ENCODE data around the gene KCNJ11.

Gene KCNJ11

GRCh38 chr11:17379383-17380180, 8.9 kb downstream of the KCNJ11 start:
- TF ChIP-seq POLR2AphosphoS5 (IDR thresholded peaks at IDR 0.05; ENCODE audit: low read depth, low read length) (no peak), POLR2A (IDR thresholded peaks at IDR 0.05; ENCODE audit: low read depth, low read length) (no peak), SPI1 (IDR thresholded peaks at IDR 0.05; ENCODE audit: low read depth, low read length) (no peak), PAX5 (IDR thresholded peaks at IDR 0.05; ENCODE audit: insufficient read depth, low read length, severe bottlenecking) (no peak), TAF1 (IDR thresholded peaks at IDR 0.05; ENCODE audit: low read depth, low read length) (no peak), POU2F2 (IDR thresholded peaks at IDR 0.05; ENCODE audit: low read depth, low read length) (no peak)
- FAIRE-seq: no peak
- no peak for DNase-seq (ENCODE audit: insufficient read length, low spot score)

- FAIRE-seq (no peak), DNase-seq (ENCODE audit: insufficient read length, low spot score) (no peak)
- TF ChIP-seq POLR2A (IDR thresholded peaks at IDR 0.05; ENCODE audit: low read depth, low read length): no peak
- TF ChIP-seq SPI1 (IDR thresholded peaks at IDR 0.05; ENCODE audit: low read depth, low read length): no peak
- TF ChIP-seq POU2F2 (IDR thresholded peaks at IDR 0.05; ENCODE audit: low read depth, low read length): no peak
- no peak for TF ChIP-seq POLR2AphosphoS5 (IDR thresholded peaks at IDR 0.05; ENCODE audit: low read depth, low read length)
- no peak for TF ChIP-seq TAF1 (IDR thresholded peaks at IDR 0.05; ENCODE audit: low read depth, low read length)
- no peak for TF ChIP-seq PAX5 (IDR thresholded peaks at IDR 0.05; ENCODE audit: insufficient read depth, low read length, severe bottlenecking)
Observed at GRCh38 chr11:17378655-17379054, 9.8 kb downstream of the KCNJ11 start.

GRCh38 chr11:17376493-17376892, 12.0 kb downstream of the KCNJ11 start:
- no peak for TF ChIP-seq TAF1 (IDR thresholded peaks at IDR 0.05; ENCODE audit: low read depth, low read length)
- TF ChIP-seq POLR2A (IDR thresholded peaks at IDR 0.05; ENCODE audit: low read depth, low read length): no peak
- no peak for TF ChIP-seq POU2F2 (IDR thresholded peaks at IDR 0.05; ENCODE audit: low read depth, low read length)
- no peak for TF ChIP-seq POLR2AphosphoS5 (IDR thresholded peaks at IDR 0.05; ENCODE audit: low read depth, low read length)
- no peak for TF ChIP-seq SPI1 (IDR thresholded peaks at IDR 0.05; ENCODE audit: low read depth, low read length)
- TF ChIP-seq PAX5 (IDR thresholded peaks at IDR 0.05; ENCODE audit: insufficient read depth, low read length, severe bottlenecking): no peak
- DNase-seq (ENCODE audit: insufficient read length, low spot score) (no peak), FAIRE-seq (no peak)

GRCh38 chr11:17375547-17375946, 12.9 kb downstream of the KCNJ11 start:
- no peak for DNase-seq (ENCODE audit: insufficient read length, low spot score)
- FAIRE-seq: no peak
- no peak for TF ChIP-seq POLR2A (IDR thresholded peaks at IDR 0.05; ENCODE audit: low read depth, low read length)
- TF ChIP-seq POLR2AphosphoS5 (IDR thresholded peaks at IDR 0.05; ENCODE audit: low read depth, low read length): no peak
- no peak for TF ChIP-seq TAF1 (IDR thresholded peaks at IDR 0.05; ENCODE audit: low read depth, low read length)
- TF ChIP-seq POU2F2 (IDR thresholded peaks at IDR 0.05; ENCODE audit: low read depth, low read length): no peak

GRCh38 chr11:17371614-17372013, 16.8 kb downstream of the KCNJ11 start:
- DNase-seq (ENCODE audit: insufficient read length, low spot score): no peak

GRCh38 chr11:17369684-17370243, 18.7 kb downstream of the KCNJ11 start:
- no peak for TF ChIP-seq POLR2A (IDR thresholded peaks at IDR 0.05; ENCODE audit: low read depth, low read length)
- no peak for TF ChIP-seq SPI1 (IDR thresholded peaks at IDR 0.05; ENCODE audit: low read depth, low read length)

More at GRCh38 chr11:17371614-17372013, 16.8 kb downstream of the KCNJ11 start:
- no peak for FAIRE-seq
- TF ChIP-seq SPI1 (IDR thresholded peaks at IDR 0.05; ENCODE audit: low read depth, low read length) (no peak), POLR2AphosphoS5 (IDR thresholded peaks at IDR 0.05; ENCODE audit: low read depth, low read length) (no peak), POU2F2 (IDR thresholded peaks at IDR 0.05; ENCODE audit: low read depth, low read length) (no peak), TAF1 (IDR thresholded peaks at IDR 0.05; ENCODE audit: low read depth, low read length) (no peak), POLR2A (IDR thresholded peaks at IDR 0.05; ENCODE audit: low read depth, low read length) (no peak), PAX5 (IDR thresholded peaks at IDR 0.05; ENCODE audit: insufficient read depth, low read length, severe bottlenecking) (no peak)

GRCh38 chr11:17369094-17369493, 19.4 kb downstream of the KCNJ11 start:
- TF ChIP-seq POU2F2 (IDR thresholded peaks at IDR 0.05; ENCODE audit: low read depth, low read length) (no peak), POLR2AphosphoS5 (IDR thresholded peaks at IDR 0.05; ENCODE audit: low read depth, low read length) (no peak), PAX5 (IDR thresholded peaks at IDR 0.05; ENCODE audit: insufficient read depth, low read length, severe bottlenecking) (no peak), TAF1 (IDR thresholded peaks at IDR 0.05; ENCODE audit: low read depth, low read length) (no peak), SPI1 (IDR thresholded peaks at IDR 0.05; ENCODE audit: low read depth, low read length) (no peak), POLR2A (IDR thresholded peaks at IDR 0.05; ENCODE audit: low read depth, low read length) (no peak)
- no peak for DNase-seq (ENCODE audit: insufficient read length, low spot score)
- no peak for FAIRE-seq

More at GRCh38 chr11:17369684-17370243, 18.7 kb downstream of the KCNJ11 start:
- DNase-seq (ENCODE audit: insufficient read length, low spot score) (no peak), FAIRE-seq (no peak)

GRCh38 chr11:17368551-17368950, 19.9 kb downstream of the KCNJ11 start:
- TF ChIP-seq POLR2AphosphoS5 (IDR thresholded peaks at IDR 0.05; ENCODE audit: low read depth, low read length): no peak
- DNase-seq (ENCODE audit: insufficient read length, low spot score) (no peak), FAIRE-seq (no peak)

- TF ChIP-seq POLR2A (IDR thresholded peaks at IDR 0.05; ENCODE audit: low read depth, low read length): no peak
- TF ChIP-seq TAF1 (IDR thresholded peaks at IDR 0.05; ENCODE audit: low read depth, low read length): no peak
- no peak for TF ChIP-seq SPI1 (IDR thresholded peaks at IDR 0.05; ENCODE audit: low read depth, low read length)
- TF ChIP-seq POLR2AphosphoS5 (IDR thresholded peaks at IDR 0.05; ENCODE audit: low read depth, low read length): no peak
- no peak for TF ChIP-seq POU2F2 (IDR thresholded peaks at IDR 0.05; ENCODE audit: low read depth, low read length)
- no peak for TF ChIP-seq PAX5 (IDR thresholded peaks at IDR 0.05; ENCODE audit: insufficient read depth, low read length, severe bottlenecking)
- FAIRE-seq (no peak), DNase-seq (ENCODE audit: insufficient read length, low spot score) (no peak)
Observed at GRCh38 chr11:17366495-17366894, 22.0 kb downstream of the KCNJ11 start.

GRCh38 chr11:17354601-17354991, 33.9 kb downstream of the KCNJ11 start:
- FAIRE-seq (no peak), DNase-seq (ENCODE audit: insufficient read length, low spot score) (peak; percentile 29)
- TF ChIP-seq SPI1 (IDR thresholded peaks at IDR 0.05; ENCODE audit: low read depth, low read length) (no peak), POLR2AphosphoS5 (IDR thresholded peaks at IDR 0.05; ENCODE audit: low read depth, low read length) (no peak)
